H1 (cell line): ENCODE results near the gene CRYGD. TPM values are rescaled to one million over a fixed set of nuclear protein-coding genes. Genes with fewer than 3 reads are reported as not detected.

Experiments
- CTCF ChIA-PET: fragments of 300-600 bp; sonication (Branson Sonifier 250); formaldehyde crosslinking; loops from one replicate; lab custom pipeline; 2021; ENCODE audit not compliant: partially characterized antibody; lab: Charles Lee
- POLR2A ChIA-PET: fragments of 300-600 bp; sonication (Branson Sonifier 250); formaldehyde crosslinking; loops from one replicate; lab custom pipeline; 2021; ENCODE audit warnings: inconsistent platforms; ENCODE audit not compliant: partially characterized antibody; lab: Charles Lee
- DNase-seq, 2 experiments: peaks; one replicate each; pipeline versions ENCODE4 v3.0.0 to v3.0.0-alpha.2; 2010 to 2022; ENCODE audit warnings: low spot score in 2 of 2, low read depth in 1 of 2, mixed read lengths in 1 of 2
- FAIRE-seq: peaks from 2 replicates; lab custom pipeline; 2011; peaks lifted over from hg19 to GRCh38; lab: Jason Lieb, UNC
- H2AFZ ChIP-seq: 2 replicates; pipeline ENCODE4 v1.8.1; 2012; ENCODE audit warnings: low read length, inconsistent platforms
- H2AK5ac ChIP-seq: 2 replicates; pipeline ENCODE4 v1.6.1; 2013; ENCODE audit warnings: low read depth, low read length
- H2BK120ac ChIP-seq: replicated peaks from 2 replicates; pipeline ENCODE3; 2013; ENCODE audit warnings: low read depth, low read length, inconsistent platforms
- H2BK12ac ChIP-seq: 2 replicates; pipeline ENCODE4 v1.6.1; 2013; ENCODE audit warnings: low read depth, low read length
- H2BK15ac ChIP-seq: 2 replicates; pipeline ENCODE4 v1.6.1; 2013; ENCODE audit warnings: low read length
- H2BK20ac ChIP-seq: 2 replicates; pipeline ENCODE4 v1.6.1; 2013; ENCODE audit warnings: low read length
- H2BK5ac ChIP-seq: 2 replicates; pipeline ENCODE4 v1.6.1; 2013; ENCODE audit warnings: low read depth, low read length
- H3K14ac ChIP-seq: 2 replicates; pipeline ENCODE4 v1.6.1; 2013; ENCODE audit warnings: inconsistent platforms; ENCODE audit not compliant: insufficient read length
- H3K18ac ChIP-seq: 2 replicates; pipeline ENCODE4 v1.6.1; 2013; ENCODE audit warnings: low read length; ENCODE audit errors: extremely low read depth
- H3K23ac ChIP-seq: 2 replicates; pipeline ENCODE4 v1.6.1; 2013; ENCODE audit warnings: inconsistent platforms; ENCODE audit not compliant: insufficient read length
- H3K23me2 ChIP-seq: 2 replicates; pipeline ENCODE4 v1.6.1; 2013; ENCODE audit warnings: low read depth, low read length
- H3K27ac ChIP-seq: 2 replicates; pipeline ENCODE4 v1.6.1; 2011; ENCODE audit warnings: low read depth, low read length, inconsistent platforms
- H3K27me3 ChIP-seq, 4 experiments: replicated peaks in 1 of 4; 1 replicate in 1 of 4; 2 replicates in 3 of 4; pipeline versions ENCODE4 v1.6.1 to v1.8.1; 2011 to 2013; ENCODE audit warnings: low read length in 3 of 4, mild to moderate bottlenecking in 3 of 4, inconsistent platforms in 2 of 4, mixed read lengths in 2 of 4, moderate library complexity in 1 of 4; ENCODE audit not compliant: control insufficient read depth in 3 of 4, insufficient read depth in 3 of 4; ENCODE audit errors: extremely low read depth in 1 of 4
- H3K36me3 ChIP-seq, 4 experiments: 2 replicates each; pipeline versions ENCODE4 v1.6.1 to v1.8.1; 2011 to 2013; ENCODE audit warnings: mild to moderate bottlenecking in 4 of 4, low read length in 3 of 4, moderate library complexity in 2 of 4, control low read depth in 1 of 4, inconsistent platforms in 1 of 4; ENCODE audit not compliant: insufficient read depth in 4 of 4, control insufficient read depth in 2 of 4
- H3K4ac ChIP-seq: replicated peaks from 2 replicates; pipeline ENCODE3; 2013; ENCODE audit warnings: low read length, low read depth, mixed read lengths, inconsistent platforms; ENCODE audit not compliant: insufficient read length
- H3K4me1 ChIP-seq, 4 experiments: replicated peaks in 1 of 4; 1 replicate in 1 of 4; 2 replicates in 3 of 4; pipeline versions ENCODE4 v1.6.1 to v1.8.1; 2011 to 2013; ENCODE audit warnings: low read length in 3 of 4, inconsistent platforms in 2 of 4, mixed read lengths in 1 of 4; ENCODE audit not compliant: insufficient read depth in 4 of 4, control insufficient read depth in 3 of 4
- H3K4me2 ChIP-seq, 2 experiments: 2 replicates each; pipeline versions ENCODE4 v1.6.1 to v1.8.1; 2011 to 2013; ENCODE audit warnings: low read depth in 2 of 2, low read length in 2 of 2, control low read depth in 1 of 2, inconsistent platforms in 1 of 2, mild to moderate bottlenecking in 1 of 2; ENCODE audit not compliant: insufficient read depth in 1 of 2
- H3K4me3 ChIP-seq, 4 experiments: fragments of 200-600, 300-600 bp in 1 of 4; sonication (generic), shearing (Covaris generic), sonication (Bioruptor Twin) in 1 of 4; 2 replicates each; pipeline versions ENCODE4 v1.5.1 to v1.8.1; 2011 to 2016; ENCODE audit warnings: low read length in 4 of 4, low read depth in 3 of 4, control low read depth in 2 of 4, inconsistent platforms in 2 of 4, mild to moderate bottlenecking in 2 of 4, mixed read lengths in 1 of 4, moderate library complexity in 1 of 4; ENCODE audit not compliant: insufficient read depth in 2 of 4; ENCODE audit errors: extremely low read depth in 1 of 4
- H3K56ac ChIP-seq: replicated peaks from 2 replicates; pipeline ENCODE3; 2013; ENCODE audit warnings: low read depth, mild to moderate bottlenecking, mixed read lengths, low read length, inconsistent platforms; ENCODE audit not compliant: insufficient read length
- H3K79me1 ChIP-seq: 2 replicates; pipeline ENCODE4 v1.6.1; 2013; ENCODE audit warnings: low read depth, low read length, control low read depth
- H3K79me2 ChIP-seq, 2 experiments: 2 replicates each; pipeline versions ENCODE4 v1.6.1 to v1.8.1; 2012 to 2013; ENCODE audit warnings: low read length in 2 of 2, mild to moderate bottlenecking in 2 of 2, inconsistent platforms in 1 of 2; ENCODE audit not compliant: insufficient read depth in 2 of 2, control insufficient read depth in 1 of 2
- H3K9ac ChIP-seq, 4 experiments: replicated peaks in 1 of 4; 1 replicate in 1 of 4; 2 replicates in 3 of 4; pipeline versions ENCODE4 v1.6.1 to v1.8.1; 2011 to 2013; ENCODE audit warnings: low read depth in 3 of 4, low read length in 3 of 4, control low read depth in 2 of 4, mild to moderate bottlenecking in 2 of 4, moderate library complexity in 2 of 4, inconsistent platforms in 1 of 4; ENCODE audit errors: extremely low read depth in 1 of 4
- H3K9me3 ChIP-seq, 2 experiments: 2 replicates each; pipeline versions ENCODE4 v1.6.1 to v1.8.1; 2012 to 2013; ENCODE audit warnings: mild to moderate bottlenecking in 2 of 2, moderate library complexity in 2 of 2, control low read depth in 1 of 2, inconsistent platforms in 1 of 2, low read depth in 1 of 2, low read length in 1 of 2, mixed read lengths in 1 of 2; ENCODE audit not compliant: insufficient read depth in 2 of 2
- H4K20me1 ChIP-seq, 2 experiments: replicated peaks in 1 of 2; 2 replicates each; pipeline versions ENCODE3 to v1.8.1; 2011 to 2013; ENCODE audit warnings: inconsistent platforms in 2 of 2, low read length in 2 of 2, mild to moderate bottlenecking in 1 of 2; ENCODE audit not compliant: insufficient read depth in 2 of 2, control insufficient read depth in 1 of 2
- H4K5ac ChIP-seq: 2 replicates; pipeline ENCODE4 v1.6.1; 2013; ENCODE audit warnings: low read length, low read depth, mixed read lengths, inconsistent platforms; ENCODE audit not compliant: insufficient read length
- H4K8ac ChIP-seq: 2 replicates; pipeline ENCODE4 v1.8.0; 2013; ENCODE audit warnings: mild to moderate bottlenecking, moderate library complexity, low read length, inconsistent platforms; ENCODE audit not compliant: insufficient read depth; ENCODE audit errors: extremely low read depth
- H4K91ac ChIP-seq: replicated peaks from 2 replicates; pipeline ENCODE3; 2013; ENCODE audit warnings: low read length, mixed read lengths, inconsistent platforms; ENCODE audit not compliant: insufficient read length
- FOSL1 ChIP-seq: IDR thresholded peaks from 2 replicates; pipeline ENCODE4 v1.6.1; 2011; ENCODE audit warnings: mild to moderate bottlenecking, low read depth, low read length, moderate library complexity; ENCODE audit not compliant: insufficient read depth
- SUZ12 ChIP-seq: fragments of 200-600 bp; sonication (generic); IDR thresholded peaks from 2 replicates; pipeline ENCODE4 v1.6.1; 2012; ENCODE audit warnings: mild to moderate bottlenecking, inconsistent platforms, low read length, moderate library complexity, mixed read lengths
- TAF7 ChIP-seq: optimal IDR thresholded peaks from 2 replicates; pipeline ENCODE3; 2011; ENCODE audit warnings: low read depth, mild to moderate bottlenecking, inconsistent platforms, low read length, moderate library complexity, borderline replicate concordance
- TEAD4 ChIP-seq: IDR thresholded peaks from 2 replicates; pipeline ENCODE4 v1.6.1; 2012; ENCODE audit warnings: low read depth, low read length, inconsistent platforms, mixed read lengths
- ZNF274 ChIP-seq: IDR thresholded peaks from 2 replicates; pipeline ENCODE4 v1.7.0; 2012; ENCODE audit warnings: low read length, borderline replicate concordance; ENCODE audit errors: extremely low read depth
- WGBS, 2 experiments: shearing (Covaris generic) in 1 of 2; methylation state at CpG; one replicate each; pipeline versions ENCODE4 v1.1.6 to v1.1.7; 2013 to 2015; ENCODE audit warnings: low lambda C conversion rate in 2 of 2, mixed read lengths in 2 of 2, inconsistent platforms in 1 of 2, low coverage in 1 of 2, missing lambda C conversion rate in 1 of 2; ENCODE audit not compliant: insufficient replicate concordance in 2 of 2, insufficient coverage in 1 of 2, insufficient read length in 1 of 2; ENCODE audit errors: extremely low coverage in 1 of 2, missing lambda C conversion rate in 1 of 2; 5-methylcytosine and 5-hydroxymethylcytosine counted together
- polyA plus RNA-seq, 7 experiments: library from polyadenylated mRNA; depleted of rRNA in 3 of 7; stranded (reverse) in 5 of 7; unstranded in 2 of 7; fragments of >200 nt in 5 of 7; fragments of 200-250 nt in 2 of 7; gene quantifications; 1 replicate in 5 of 7; 2 replicates in 1 of 7; 4 replicates in 1 of 7; pipeline versions ENCODE4 v1.2.1 to v1.2.3, GENCODE V29; 2011 to 2013; ENCODE audit warnings: missing spikeins in 2 of 7, mixed read lengths in 2 of 7
- total RNA-seq: library from RNA; stranded (reverse); fragmentation: NEBNext Ultra II Directional; extraction: Animal tissue kit (Norgen Biotek cat#: 25700); gene quantifications from 2 replicates; pipeline ENCODE4 v1.2.1, GENCODE V29; 2021

Gene CRYGD
- total and polyA plus RNA-seq, 2 of the 8 experiments (the other 6 are each of a cell fraction or from before 2014, with no cell fraction given) = 2.9 to 7.1 TPM

GRCh38 chr2:208163489-208163888 is 39.2 kb upstream of the CRYGD start, which contains the start of gene CRYGA:
Gene CRYGA (minus strand): TSS chr2:208163589. CDS start chr2:208163556, 33 bp downstream.
- H2BK20ac ChIP-seq = no peak within 1 kb of the TSS
- no peak within 1 kb of the TSS for H3K4me3 ChIP-seq
- H3K9ac ChIP-seq = no peak within 1 kb of the TSS
- no peak within 1 kb of the TSS for H3K4ac ChIP-seq
- H4K8ac ChIP-seq = peak within 1 kb of the TSS; percentile 57; the same call in 1 of the 2 replicates
- H3K4me2 ChIP-seq = no peak within 1 kb of the TSS
- no peaks in the 10 kb centered on the region for H3K27me3 ChIP-seq
- no peak within 1 kb of the TSS for H3K56ac ChIP-seq
- TF ChIP-seq ZNF274 (no peak), TAF7 (no peak), TEAD4 (no peak), FOSL1 (no peak), SUZ12 (no peak)
- H3K23me2 ChIP-seq = no peaks in the 10 kb centered on the region
- CTCF ChIA-PET = interaction anchor here (0.7 to 4.7 kb wide), 3 partner anchors 12 to 1823 kb away, joined by 3 to 30 read pairs (median 3); no protein-coding TSS in a partner anchor
- no peak within 1 kb of the TSS for H2BK120ac ChIP-seq
- H3K79me2 ChIP-seq = no peaks in the 10 kb centered on the region
- no peak for FAIRE-seq
- H3K9me3 ChIP-seq = no peaks in the 10 kb centered on the region
- H2AFZ ChIP-seq = peak within 1 kb of the TSS; percentile 95
- H3K27ac ChIP-seq = no peak within 1 kb of the TSS
- no peaks in the 10 kb centered on the region for H3K36me3 ChIP-seq
- no peaks in the 10 kb centered on the region for H3K79me1 ChIP-seq
- no peaks in the 10 kb centered on the region for H3K4me1 ChIP-seq
- H4K20me1 ChIP-seq = no peaks in the 10 kb centered on the region
- H2BK12ac ChIP-seq = no peak within 1 kb of the TSS
- no peak for DNase-seq
- no peak within 1 kb of the TSS for H2BK15ac ChIP-seq
- no peak within 1 kb of the TSS for H3K14ac ChIP-seq
- POLR2A ChIA-PET = interaction anchor here (1.3 kb wide), 1 partner anchor 91 kb away, joined by 4 read pairs; the partner anchor contains the start of gene IDH1
- H3K18ac ChIP-seq = no peak within 1 kb of the TSS
- H2AK5ac ChIP-seq = no peak within 1 kb of the TSS
- peak within 1 kb of the TSS; percentile 12; the same call in 1 of the 2 replicates for H2BK5ac ChIP-seq
- H3K23ac ChIP-seq = no peak within 1 kb of the TSS
- H4K5ac ChIP-seq = no peak within 1 kb of the TSS
- 85% methylated on average over 2 of the region's 2 CpGs; no CpG with 5 or more reads in 1 of the 2 experiments for WGBS, 2 experiments
- H4K91ac ChIP-seq = peak within 1 kb of the TSS; percentile 34
